NCI-H2081 treated with DMSO at 0.1 percent for 48 hours (cell line): Measurements from ENCODE around the gene POLDIP3.
A peak's percentile ranks its signal among the peaks of the same experiment; 100 is the strongest.
"Not testable (repeated sequence)": the region's sequence is repeated elsewhere in the genome, so short reads cannot be mapped to it uniquely, and the experiment has no call there.

Source experiments
- DNase-seq: peaks from one replicate; lab custom pipeline; 2025; lab: John Stamatoyannopoulos, UW

Gene POLDIP3

DNA sequence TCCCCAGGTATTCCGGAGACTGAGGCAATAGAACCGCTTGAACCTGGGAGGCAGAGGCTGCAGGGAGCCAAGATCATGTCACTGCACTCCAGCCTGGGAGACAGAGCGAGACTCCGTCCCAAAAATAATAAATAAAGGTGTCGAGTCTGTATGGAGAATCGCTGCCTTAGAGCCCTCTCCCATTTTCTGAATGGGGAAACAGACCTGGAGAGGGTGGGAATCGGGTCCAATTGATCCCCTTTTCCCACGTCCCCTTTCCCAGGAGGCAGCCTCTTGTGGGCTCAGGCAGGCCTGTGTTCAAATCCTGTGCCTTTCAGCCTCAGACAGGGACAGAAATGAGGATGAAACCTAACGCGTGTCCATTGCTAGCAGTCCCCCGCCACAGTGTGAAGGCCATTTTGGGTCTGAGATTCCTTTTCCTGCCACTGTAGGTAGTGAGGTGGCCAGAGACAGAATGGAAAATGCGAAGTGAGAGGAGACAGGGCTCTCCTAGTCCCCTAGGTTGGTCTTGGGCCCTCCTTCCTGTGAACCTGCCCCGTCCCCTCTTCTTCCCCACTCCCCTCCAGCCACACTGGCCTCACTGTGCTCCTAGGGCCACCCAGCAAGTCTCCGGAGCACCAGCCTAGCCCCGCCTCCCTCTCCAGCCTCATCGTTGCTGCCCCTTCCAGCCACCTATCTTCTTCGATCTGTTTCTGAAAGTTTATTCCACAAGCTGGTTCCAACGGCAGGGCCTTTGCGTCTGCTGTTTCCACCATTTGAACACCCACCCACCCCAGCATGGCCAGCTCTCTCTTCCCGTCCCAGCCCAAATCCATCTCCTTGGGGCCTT, 2.7 kb upstream of the POLDIP3 start:
- DNase-seq = no peak

DNA sequence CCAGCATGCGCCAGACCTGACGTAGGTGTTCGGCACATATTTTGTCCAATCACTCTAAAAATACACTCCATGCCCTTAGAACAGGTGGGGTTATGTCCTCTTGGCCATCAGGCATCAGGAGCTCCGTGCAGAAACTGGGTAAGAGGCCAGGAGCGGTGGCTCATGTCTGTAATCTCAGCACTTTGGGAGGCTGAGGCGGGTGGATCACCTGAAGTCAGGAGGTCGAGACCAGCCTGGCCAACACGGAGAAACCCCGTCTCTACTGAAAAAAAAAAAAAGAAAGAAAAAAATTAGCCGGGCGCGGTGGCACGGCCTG, 1.1 kb upstream of the POLDIP3 start:
- DNase-seq = not testable (repeated sequence)

DNA sequence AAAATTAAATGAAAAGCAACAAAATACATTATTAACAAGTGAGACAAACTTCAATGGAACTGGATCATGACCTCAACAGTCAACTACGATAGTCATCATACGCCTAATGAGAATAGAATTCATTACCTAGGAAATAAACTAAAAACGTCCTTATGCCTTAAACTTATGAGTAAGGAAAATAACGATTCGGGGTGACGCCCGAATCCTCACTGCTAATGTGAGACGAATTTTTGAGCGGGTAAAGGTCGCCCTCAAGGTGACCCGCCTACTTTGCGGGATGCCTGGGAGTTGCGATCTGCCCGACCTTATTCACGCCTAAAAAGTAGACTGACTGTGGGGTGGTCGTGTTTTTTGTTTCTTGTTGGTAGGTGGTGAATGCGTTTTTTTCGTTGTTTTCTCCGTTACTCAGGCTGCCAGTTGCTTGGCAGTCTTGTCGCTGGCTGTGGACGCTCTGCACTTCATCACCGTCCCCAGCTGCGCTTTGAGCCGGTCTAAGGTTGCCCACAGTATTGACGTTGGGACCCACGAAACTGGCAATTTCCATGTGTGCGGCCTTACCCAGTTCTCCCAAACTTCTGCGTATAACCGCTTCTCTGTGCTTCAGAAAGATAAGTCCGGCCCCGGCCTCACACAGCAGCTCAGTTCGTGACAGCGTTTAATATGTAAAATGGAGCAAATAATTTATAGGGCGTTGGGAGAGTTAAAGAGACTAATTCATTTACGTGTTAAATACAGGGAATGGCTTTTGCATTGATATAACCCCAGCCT, 593 bp upstream of the POLDIP3 start:
- DNase-seq = peak; percentile 83

DNA sequence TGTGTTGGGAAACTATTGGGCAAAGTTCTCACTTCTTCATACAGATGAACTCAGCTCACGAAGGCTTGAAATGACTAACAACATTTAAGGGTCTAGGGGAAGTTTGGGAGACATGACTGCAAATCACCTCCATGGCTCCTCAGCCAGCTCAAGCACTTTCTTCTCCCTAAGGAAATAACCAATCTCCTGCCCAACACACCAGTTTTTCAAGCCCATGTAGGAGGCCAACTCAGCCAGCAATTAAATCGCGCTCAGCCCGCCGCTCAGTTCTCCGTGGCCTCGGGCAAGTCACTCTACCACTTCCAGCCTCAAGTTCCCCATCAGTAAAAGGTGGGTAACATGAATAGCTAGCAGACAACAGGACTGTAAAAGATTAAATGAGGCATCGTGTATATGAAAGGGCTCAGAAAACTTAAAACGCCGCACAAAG, 796 bp downstream of the POLDIP3 start:
- no peak for DNase-seq

DNA sequence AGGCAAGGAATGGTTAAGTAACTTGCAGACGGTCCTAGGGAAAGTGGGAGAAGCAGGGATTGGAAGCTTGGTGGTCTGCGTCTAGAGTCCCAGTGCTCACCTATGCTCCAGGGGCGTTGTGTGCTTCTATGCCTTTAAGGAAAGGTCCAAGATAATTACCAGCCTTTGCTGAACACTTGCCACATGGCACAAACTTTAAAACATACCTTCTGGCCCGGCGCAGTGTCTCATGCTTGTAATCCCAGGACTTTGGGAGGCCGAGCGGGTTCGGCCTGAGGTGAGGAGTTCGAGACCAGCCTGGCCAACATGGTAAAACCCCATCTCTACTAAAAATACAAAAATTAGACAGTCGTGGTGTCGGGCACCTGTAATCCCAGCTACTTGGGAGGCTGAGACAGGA, 2.3 kb downstream of the POLDIP3 start:
- DNase-seq = no peak

DNA sequence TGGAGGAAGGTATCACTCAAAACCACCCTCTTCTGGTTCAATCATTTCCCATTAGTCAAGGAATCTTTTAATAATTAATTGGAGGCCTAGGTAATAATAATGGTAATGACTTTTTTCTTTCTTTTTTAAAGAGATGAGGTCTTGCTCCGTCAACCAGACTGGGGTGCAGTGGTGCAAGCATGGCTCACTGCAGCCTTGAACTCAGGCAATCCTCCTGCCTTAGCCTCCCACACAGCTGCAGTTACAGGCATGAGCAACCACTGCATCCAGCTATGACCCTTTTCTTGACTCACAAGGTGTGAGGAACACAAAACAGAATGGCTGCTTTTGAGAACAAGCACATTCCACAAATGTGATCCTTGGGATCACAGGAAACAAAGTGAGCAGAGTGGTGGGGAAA, 3.6 kb downstream of the POLDIP3 start:
- no peak for DNase-seq

DNA sequence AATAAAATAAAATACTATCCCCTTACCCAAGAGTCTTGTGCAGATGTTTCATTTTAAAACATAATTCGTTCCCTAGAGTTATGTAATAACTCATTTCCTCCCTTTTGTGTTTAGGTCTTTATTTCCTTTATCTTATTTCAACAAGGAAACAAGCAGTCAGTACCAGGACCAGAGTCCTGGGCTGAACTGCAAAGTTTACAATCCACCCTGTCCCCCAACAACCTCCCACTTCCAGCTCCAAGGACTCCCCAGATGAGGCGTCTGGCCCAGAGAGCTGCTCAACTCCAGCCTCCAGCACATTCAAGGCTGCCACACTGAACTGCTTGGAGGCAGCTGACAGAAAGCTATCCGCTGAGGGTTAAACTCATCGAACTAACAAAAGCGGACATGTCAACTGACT, 4.5 kb downstream of the POLDIP3 start:
- no peak for DNase-seq

DNA sequence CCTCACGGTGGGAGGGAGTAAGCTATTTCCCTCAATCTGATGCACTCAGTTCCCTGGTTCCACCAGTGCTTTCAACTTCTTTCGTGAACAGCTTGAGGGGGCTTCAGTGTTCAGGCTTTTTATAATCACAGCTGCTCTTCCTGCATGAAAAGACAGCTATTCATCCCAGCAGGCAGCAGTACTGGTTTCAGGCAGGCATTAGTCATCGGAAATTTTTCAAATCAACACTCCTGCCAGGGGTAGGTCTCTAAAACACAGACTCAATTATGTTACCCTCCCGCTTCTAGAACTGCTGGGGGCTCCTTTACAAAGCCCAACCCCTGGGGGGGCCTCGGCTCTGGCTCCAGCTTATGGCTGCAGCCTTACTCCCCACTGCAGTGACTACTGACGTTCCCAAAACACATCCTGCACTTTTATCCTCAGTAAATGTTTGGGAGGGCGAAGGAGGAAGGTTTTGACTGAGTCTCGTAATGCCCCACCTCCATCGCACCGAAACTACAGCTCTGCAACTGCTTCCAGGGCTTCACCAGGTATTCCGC, 5.8 kb downstream of the POLDIP3 start:
- DNase-seq = no peak

DNA sequence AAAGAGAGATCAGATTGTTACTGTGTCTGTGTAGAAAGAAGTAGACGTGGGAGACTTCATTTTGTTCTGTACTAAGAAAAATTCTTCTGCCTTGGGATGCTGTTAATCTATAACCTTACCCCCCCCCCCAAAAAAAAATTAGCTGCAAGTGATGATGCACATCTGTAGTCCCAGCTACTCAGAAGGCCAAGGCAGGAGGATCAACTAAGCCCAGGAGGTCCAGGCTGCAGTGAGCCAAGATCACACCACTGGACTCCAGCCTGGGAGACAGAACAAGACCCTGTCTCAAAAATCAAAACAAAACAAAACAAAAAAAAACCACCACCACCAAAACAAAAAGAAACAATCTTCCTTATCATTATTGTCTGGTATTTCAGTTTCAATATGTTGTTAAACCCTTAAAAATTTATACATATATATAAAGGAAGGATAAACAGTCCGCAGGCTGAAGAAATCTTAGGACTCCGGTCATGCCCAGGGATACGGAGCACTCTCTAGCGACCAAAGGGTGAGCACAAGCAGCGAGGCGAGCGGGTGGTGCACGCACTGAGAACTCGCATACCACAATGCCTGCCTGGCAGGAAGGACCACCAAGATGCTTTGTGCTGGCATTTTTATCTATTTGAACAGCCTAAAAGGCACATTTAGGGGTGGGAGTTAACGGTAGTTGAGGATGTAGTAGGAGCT, 6.4 kb downstream of the POLDIP3 start:
- DNase-seq = no peak

DNA sequence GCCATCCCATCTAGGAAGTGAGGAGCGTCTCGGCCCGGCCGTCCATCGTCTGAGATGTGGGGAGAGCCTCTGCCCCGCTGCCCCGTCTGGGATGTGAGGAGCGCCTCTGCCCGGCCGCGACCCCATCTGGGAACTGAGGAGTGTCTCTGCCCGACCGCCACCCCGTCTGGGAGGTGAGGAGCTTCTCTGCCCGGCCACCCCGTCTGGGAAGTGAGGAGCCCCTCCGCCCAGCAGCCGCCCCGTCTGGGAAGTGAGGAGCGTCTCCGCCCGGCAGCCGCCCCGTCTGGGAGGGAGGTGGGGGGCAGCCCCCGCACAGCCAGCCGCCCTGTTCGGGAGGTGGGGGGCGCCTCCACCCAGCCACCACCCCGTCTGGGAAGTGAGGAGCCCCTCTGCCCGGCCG, 7.0 kb downstream of the POLDIP3 start:
- not testable (repeated sequence) for DNase-seq

DNA sequence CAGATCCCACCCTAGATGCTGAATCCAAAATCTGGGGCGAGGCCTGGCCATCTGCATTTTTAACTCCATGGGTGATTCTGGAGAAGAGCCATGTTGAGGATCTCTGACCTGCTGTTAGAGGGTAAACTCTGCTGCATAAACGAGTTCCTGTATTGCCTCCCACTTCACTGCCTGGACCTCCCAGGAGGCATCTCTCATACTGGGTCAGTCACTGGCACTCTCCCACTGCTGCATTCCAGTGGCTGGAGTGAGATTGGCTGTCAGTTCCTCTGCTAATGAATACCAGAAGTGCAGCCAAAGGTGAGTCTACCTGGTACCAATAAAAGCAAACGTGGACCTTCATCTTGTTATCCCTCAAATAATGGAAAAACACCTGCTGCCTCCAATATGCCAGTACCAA, 10.3 kb downstream of the POLDIP3 start:
- no peak for DNase-seq

DNA sequence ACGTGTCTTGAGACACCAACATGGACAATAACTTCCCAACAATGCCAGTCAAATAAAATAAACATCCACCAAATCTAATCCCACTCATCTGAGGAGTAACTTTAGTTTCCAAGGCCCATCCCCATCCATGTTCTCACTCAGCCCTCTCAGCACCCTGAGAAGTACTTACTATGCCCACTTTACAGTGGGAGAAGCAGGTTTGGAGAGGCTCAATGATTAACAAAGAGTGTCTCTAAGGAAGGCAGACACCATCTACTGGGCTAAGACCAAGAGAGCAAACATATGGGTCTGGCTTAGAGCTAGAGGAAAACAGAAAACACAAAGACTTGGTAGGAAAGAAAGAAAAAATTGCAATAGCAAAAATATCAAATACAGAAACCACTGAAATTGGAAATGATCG, 11.3 kb downstream of the POLDIP3 start:
- no peak for DNase-seq

DNA sequence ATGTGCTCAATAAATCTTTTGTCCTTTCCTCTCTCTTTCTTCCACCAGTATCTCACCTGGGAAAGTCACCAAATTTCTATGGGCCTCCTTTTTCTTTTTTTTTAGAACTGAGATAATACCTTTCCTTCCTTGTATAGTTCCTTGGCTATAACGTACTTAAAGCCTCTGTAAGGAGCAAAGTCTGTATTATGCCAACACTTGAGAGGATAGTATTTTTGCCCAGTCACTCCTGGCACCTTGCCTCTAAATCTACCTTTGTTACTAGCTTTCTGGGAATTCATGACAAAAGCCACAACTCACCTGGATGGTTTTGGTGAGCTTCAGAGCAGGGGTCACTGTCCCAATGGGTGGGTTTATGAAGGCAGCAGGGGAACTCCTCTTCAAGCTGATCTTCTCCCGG, 12.2 kb downstream of the POLDIP3 start:
- no peak for DNase-seq

DNA sequence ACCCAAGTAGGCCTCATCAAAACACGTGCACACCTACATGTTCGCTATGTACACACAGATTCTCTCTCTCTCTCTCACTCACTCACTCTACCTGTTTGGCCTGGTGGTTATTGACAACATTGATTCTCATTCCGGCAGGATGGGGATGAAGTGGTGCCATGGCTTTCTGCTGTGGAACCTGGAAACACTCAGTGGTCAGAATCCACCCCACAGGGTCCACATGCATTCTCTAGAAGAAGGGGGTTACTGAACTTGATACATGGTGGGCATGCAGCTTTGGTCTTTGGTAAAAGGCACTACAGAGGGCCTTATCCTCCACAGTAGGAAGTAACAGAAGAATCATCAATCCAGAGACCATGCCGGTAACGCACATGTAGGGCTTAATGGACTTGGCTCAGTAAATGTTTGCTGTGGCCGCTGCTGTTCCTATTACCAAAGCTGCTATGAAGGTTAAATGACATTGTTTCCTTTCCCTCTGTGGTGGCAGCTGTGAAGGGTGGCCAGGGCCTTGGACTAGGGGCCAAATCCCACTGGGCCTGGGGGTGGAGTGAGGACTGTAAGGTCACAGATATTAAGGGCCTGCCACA, 12.7 kb downstream of the POLDIP3 start:
- no peak for DNase-seq

DNA sequence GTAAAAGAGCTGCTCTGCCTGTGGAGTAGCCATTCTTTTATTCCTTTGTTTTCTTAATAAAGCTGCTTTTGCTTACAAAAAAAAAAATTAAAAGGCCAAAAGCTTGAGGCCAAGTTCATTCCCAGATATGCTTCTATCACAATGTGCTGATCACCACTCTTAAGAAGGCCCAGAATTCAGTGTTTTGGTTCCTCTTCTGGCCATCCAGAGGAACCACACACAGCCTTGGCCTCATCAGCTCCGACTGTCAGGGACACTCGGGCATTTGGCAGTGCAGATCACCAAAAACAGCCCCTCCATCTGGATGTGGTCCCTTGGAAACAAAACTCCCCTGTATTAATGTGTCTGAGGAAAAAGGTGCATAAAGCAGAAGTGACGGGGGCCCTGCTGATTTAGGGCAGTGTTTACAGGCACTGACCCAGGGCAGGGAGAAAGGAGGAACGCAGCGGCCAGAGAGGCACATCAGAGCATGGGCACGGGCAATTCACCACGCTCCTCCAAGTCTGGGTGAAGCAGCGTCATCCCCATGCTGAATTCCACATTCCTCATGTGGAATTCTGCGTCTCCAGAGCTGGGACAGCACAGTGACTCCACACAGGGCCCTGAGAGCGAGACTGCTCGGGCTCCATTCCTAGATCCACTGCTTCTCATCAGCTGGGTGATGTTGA, 17.7 kb downstream of the POLDIP3 start:
- no peak for DNase-seq

DNA sequence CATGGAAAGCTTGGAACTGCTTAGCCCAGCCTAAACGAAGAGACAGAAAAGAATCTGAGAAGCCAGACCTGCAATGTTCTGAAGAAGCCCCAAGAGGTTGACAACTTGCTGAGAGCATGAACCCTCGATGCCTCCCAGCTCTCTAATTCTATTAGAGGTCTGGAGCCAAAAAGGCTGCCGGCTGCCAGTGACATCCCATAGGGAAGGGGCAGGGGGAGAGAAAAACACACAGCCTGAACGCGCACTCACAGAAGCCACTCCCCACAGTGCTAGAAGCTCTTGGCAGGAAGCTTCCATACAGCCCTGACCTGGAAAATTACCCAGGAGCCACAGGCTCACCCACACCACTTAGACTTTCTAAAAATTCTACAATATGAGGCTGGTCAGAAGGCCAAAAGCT, 18.3 kb downstream of the POLDIP3 start:
- DNase-seq = no peak

DNA sequence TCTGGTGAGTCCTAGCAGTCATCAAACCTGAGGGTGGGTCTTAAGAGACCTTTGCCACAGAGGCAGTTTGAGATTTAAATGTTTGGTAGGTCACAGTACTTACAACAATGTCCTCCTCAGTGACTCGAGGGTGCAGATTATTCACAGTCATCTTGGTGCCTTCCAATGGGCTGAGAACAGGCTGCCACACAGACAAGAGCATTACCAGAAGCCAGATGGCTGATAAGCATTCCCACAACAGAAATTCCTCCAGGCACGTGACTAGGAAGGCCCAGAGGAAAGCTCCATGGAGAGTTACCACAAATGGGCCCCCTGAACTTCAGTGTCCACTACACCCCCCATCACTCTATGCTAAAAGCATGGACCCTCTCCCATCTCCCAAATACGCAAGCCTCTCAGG, 19.2 kb downstream of the POLDIP3 start:
- no peak for DNase-seq

DNA sequence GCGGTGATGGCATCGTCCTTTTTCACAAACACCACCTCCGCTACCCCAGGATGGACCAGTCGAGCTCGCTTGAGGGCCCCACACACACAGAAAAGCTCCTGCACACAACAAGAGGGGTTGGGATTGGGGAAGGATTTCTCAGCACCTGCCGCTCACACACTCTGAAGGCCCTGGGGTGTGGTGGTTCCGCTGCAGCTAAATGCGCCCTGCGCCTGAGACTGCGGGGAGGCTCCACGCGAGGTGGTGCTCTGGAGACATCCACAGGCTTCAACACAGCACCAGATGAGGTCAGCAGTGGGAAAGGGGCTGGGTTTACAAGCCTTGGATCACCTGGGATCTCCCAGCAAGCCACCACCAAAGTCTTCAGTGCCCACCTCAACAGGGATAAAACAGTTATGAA, 22.7 kb downstream of the POLDIP3 start:
- DNase-seq = no peak

DNA sequence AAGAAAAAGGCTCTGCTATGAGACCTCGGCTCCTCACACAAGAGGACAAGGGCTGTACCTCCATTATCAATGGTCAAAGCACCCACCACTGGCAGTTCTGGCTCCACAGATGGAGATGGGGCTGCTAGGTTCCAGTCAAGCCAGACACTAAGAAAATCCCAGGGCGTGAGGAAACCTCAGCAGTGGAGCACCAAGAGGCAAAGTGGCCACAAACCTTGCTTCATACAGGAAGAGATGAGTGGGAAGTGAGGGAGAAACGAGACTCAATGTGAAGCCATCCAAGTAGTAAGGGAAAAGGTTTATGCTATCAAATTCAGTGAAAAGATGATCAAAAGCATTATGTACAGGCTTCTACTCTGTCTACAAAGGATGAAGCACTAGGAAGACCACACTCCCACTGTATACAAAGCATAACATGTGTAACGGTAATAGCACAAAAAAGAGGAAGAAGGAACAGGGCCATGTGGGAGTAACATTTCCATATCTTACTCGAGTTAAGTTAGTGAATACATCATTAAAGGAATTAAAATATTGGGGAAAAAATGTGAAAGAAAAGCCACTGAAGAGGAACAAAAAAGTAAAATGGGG, 27.0 kb downstream of the POLDIP3 start:
- no peak for DNase-seq

DNA sequence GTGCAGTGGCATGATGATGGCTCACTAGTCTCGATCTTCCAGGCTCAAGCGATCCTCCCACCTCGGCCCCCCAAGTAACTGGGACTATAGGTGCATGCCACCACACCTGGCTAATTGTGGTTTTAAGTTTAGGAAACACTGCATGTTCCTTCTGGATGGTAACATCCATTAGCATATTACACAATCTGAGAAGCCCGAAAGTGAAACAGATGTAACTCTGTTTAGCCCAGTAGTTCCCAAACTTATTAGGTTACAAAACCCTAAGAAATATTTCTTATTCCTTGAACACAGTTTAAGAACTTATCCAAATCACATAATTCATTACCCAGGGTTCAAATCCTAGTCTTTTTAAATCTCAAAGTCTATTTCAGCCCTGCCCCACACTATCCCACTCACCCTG, 28.3 kb downstream of the POLDIP3 start:
- DNase-seq = no peak

DNA sequence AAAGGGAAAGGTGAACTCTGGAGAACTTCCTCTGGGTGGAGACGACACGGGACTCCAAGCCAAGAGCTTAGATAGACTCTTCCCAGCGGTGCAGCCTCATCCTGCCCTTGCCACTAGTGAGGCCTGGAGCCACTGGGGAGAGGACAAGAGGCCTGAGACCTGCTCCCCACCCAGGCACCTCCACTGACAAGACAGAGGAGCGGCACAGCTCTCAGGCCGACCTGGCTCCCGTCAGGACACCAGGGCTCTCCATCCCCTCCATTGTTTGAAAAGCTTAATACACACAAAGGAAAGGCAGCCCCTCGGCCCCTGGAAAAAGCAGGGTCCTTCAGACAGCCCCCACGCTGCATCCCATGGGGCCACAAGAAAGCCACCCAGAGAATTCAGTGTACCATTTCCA, 29.6 kb downstream of the POLDIP3 start:
- DNase-seq = no peak
